Measurements from ENCODE around the gene CDK1. TPM values are rescaled to one million over a fixed set of nuclear protein-coding genes. Genes with fewer than 3 reads are reported as not detected.
"Not testable (repeated sequence)": the region's sequence is repeated elsewhere in the genome, so short reads cannot be mapped to it uniquely, and the experiment has no call there.

CDK1 gene
- total RNA-seq, 1 experiment from 2014 or later: 98.9 TPM

DNA sequence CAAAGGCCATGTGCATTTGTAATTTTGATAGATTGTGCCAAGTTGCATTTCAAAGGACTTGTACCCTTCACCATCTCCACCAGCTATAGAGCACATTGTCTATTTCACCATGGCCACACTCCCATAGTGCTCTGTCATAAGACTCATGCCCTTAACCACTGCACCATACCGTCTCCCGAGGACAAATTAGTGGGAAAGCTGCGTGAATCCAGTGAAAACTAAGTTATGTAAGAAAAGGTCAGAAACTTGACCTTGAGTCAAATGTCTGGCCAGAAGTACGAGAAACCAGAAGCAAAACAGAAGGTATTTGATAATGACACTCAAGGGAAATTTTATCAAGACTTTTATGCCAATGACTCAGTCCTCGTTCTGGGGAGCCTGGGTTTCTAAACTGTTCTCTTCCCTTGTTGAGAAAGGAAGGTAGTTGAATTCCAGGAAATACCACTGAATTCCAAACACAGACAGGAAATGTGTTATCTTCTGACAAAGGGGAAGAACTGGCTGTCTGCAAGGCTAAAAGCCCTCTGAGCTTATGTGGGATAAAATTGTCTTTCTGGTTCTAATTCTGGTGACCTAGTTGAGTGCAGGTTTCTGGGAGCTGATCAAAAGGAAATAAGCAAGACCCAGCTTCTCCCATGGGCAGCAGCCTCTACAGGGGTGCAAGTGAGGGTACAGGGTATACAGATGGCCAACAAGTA is 49.7 kb downstream of the CDK1 start (continued):
- TF ChIP-seq ZNF121 (CRISPR knock-in tag; IDR thresholded peaks at IDR 0.05): no peak
- TF ChIP-seq SOX15 (CRISPR knock-in tag; IDR thresholded peaks at IDR 0.05): no peak
- no peak for TF ChIP-seq CREB1 (CRISPR knock-in tag; IDR thresholded peaks at IDR 0.05)
- no peak for TF ChIP-seq GRHL2 (CRISPR knock-in tag; IDR thresholded peaks at IDR 0.05; ENCODE audit: insufficient replicate concordance, severe bottlenecking)
- TF ChIP-seq, protein P1, sequence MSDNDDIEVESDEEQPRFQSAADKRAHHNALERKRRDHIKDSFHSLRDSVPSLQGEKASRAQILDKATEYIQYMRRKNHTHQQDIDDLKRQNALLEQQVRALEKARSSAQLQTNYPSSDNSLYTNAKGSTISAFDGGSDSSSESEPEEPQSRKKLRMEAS (CRISPR knock-in tag; IDR thresholded peaks at IDR 0.05): no peak

DNA sequence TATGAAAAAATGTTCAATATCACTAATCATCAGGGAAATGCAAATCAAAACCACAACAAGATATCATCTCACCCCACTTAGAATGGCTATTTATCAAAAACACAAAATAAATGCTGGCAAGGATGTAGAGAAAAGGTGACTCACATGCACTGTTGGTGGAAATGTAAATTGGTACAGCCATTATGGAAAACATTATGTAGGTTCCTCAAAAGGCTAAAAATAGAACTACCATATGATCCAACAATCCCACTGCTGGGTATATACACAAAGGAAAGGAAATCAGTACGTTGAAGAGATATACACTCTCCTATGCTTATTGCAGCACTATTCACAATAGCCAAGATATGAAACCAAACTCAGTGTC is 50.2 kb downstream of the CDK1 start:
- TF ChIP-seq JAZF1 (CRISPR knock-in tag; IDR thresholded peaks at IDR 0.05) (no peak), ZNF219 (CRISPR knock-in tag; IDR thresholded peaks at IDR 0.05; ENCODE audit: borderline replicate concordance) (no peak), RORB (CRISPR knock-in tag; IDR thresholded peaks at IDR 0.05) (no peak), ESRRA (CRISPR knock-in tag; IDR thresholded peaks at IDR 0.05; ENCODE audit: borderline replicate concordance) (no peak), GRHL2 (CRISPR knock-in tag; IDR thresholded peaks at IDR 0.05; ENCODE audit: insufficient replicate concordance, severe bottlenecking) (no peak), ATF1 (CRISPR knock-in tag; IDR thresholded peaks at IDR 0.05) (no peak)
- TF ChIP-seq, protein P2, sequence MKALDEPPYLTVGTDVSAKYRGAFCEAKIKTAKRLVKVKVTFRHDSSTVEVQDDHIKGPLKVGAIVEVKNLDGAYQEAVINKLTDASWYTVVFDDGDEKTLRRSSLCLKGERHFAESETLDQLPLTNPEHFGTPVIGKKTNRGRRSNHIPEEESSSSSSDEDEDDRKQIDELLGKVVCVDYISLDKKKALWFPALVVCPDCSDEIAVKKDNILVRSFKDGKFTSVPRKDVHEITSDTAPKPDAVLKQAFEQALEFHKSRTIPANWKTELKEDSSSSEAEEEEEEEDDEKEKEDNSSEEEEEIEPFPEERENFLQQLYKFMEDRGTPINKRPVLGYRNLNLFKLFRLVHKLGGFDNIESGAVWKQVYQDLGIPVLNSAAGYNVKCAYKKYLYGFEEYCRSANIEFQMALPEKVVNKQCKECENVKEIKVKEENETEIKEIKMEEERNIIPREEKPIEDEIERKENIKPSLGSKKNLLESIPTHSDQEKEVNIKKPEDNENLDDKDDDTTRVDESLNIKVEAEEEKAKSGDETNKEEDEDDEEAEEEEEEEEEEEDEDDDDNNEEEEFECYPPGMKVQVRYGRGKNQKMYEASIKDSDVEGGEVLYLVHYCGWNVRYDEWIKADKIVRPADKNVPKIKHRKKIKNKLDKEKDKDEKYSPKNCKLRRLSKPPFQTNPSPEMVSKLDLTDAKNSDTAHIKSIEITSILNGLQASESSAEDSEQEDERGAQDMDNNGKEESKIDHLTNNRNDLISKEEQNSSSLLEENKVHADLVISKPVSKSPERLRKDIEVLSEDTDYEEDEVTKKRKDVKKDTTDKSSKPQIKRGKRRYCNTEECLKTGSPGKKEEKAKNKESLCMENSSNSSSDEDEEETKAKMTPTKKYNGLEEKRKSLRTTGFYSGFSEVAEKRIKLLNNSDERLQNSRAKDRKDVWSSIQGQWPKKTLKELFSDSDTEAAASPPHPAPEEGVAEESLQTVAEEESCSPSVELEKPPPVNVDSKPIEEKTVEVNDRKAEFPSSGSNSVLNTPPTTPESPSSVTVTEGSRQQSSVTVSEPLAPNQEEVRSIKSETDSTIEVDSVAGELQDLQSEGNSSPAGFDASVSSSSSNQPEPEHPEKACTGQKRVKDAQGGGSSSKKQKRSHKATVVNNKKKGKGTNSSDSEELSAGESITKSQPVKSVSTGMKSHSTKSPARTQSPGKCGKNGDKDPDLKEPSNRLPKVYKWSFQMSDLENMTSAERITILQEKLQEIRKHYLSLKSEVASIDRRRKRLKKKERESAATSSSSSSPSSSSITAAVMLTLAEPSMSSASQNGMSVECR (CRISPR knock-in tag; IDR thresholded peaks at IDR 0.05; ENCODE audit: borderline replicate concordance): no peak
- TF ChIP-seq, protein P3, sequence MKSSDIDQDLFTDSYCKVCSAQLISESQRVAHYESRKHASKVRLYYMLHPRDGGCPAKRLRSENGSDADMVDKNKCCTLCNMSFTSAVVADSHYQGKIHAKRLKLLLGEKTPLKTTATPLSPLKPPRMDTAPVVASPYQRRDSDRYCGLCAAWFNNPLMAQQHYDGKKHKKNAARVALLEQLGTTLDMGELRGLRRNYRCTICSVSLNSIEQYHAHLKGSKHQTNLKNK (CRISPR knock-in tag; IDR thresholded peaks at IDR 0.05): no peak
- TF ChIP-seq, protein P4, sequence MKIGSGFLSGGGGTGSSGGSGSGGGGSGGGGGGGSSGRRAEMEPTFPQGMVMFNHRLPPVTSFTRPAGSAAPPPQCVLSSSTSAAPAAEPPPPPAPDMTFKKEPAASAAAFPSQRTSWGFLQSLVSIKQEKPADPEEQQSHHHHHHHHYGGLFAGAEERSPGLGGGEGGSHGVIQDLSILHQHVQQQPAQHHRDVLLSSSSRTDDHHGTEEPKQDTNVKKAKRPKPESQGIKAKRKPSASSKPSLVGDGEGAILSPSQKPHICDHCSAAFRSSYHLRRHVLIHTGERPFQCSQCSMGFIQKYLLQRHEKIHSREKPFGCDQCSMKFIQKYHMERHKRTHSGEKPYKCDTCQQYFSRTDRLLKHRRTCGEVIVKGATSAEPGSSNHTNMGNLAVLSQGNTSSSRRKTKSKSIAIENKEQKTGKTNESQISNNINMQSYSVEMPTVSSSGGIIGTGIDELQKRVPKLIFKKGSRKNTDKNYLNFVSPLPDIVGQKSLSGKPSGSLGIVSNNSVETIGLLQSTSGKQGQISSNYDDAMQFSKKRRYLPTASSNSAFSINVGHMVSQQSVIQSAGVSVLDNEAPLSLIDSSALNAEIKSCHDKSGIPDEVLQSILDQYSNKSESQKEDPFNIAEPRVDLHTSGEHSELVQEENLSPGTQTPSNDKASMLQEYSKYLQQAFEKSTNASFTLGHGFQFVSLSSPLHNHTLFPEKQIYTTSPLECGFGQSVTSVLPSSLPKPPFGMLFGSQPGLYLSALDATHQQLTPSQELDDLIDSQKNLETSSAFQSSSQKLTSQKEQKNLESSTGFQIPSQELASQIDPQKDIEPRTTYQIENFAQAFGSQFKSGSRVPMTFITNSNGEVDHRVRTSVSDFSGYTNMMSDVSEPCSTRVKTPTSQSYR (CRISPR knock-in tag; IDR thresholded peaks at IDR 0.05): no peak
- TF ChIP-seq, protein P5, sequence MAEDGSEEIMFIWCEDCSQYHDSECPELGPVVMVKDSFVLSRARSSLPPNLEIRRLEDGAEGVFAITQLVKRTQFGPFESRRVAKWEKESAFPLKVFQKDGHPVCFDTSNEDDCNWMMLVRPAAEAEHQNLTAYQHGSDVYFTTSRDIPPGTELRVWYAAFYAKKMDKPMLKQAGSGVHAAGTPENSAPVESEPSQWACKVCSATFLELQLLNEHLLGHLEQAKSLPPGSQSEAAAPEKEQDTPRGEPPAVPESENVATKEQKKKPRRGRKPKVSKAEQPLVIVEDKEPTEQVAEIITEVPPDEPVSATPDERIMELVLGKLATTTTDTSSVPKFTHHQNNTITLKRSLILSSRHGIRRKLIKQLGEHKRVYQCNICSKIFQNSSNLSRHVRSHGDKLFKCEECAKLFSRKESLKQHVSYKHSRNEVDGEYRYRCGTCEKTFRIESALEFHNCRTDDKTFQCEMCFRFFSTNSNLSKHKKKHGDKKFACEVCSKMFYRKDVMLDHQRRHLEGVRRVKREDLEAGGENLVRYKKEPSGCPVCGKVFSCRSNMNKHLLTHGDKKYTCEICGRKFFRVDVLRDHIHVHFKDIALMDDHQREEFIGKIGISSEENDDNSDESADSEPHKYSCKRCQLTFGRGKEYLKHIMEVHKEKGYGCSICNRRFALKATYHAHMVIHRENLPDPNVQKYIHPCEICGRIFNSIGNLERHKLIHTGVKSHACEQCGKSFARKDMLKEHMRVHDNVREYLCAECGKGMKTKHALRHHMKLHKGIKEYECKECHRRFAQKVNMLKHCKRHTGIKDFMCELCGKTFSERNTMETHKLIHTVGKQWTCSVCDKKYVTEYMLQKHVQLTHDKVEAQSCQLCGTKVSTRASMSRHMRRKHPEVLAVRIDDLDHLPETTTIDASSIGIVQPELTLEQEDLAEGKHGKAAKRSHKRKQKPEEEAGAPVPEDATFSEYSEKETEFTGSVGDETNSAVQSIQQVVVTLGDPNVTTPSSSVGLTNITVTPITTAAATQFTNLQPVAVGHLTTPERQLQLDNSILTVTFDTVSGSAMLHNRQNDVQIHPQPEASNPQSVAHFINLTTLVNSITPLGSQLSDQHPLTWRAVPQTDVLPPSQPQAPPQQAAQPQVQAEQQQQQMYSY (CRISPR knock-in tag; IDR thresholded peaks at IDR 0.05): no peak
- TF ChIP-seq, protein P6, sequence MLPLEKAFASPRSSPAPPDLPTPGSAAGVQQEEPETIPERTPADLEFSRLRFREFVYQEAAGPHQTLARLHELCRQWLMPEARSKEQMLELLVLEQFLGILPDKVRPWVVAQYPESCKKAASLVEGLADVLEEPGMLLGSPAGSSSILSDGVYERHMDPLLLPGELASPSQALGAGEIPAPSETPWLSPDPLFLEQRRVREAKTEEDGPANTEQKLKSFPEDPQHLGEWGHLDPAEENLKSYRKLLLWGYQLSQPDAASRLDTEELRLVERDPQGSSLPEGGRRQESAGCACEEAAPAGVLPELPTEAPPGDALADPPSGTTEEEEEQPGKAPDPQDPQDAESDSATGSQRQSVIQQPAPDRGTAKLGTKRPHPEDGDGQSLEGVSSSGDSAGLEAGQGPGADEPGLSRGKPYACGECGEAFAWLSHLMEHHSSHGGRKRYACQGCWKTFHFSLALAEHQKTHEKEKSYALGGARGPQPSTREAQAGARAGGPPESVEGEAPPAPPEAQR (CRISPR knock-in tag; IDR thresholded peaks at IDR 0.05): no peak
- H3K9me3 Mint-ChIP-seq: no peaks in the 10 kb centered on the region
- H3K36me3 Mint-ChIP-seq: no peaks in the 10 kb centered on the region
- H3K27ac Mint-ChIP-seq: peak overlapping the region; percentile 81; the same call in 1 of the 2 replicates
- ChIA-PET CTCF (no interaction called here), POLR2A (no interaction called here)
- no peaks in the 10 kb centered on the region for H3K27me3 Mint-ChIP-seq (ENCODE audit: low read depth)
- ATAC-seq (no peak), DNase-seq (ENCODE audit: low spot score) (no peak)
- H3K4me3 Mint-ChIP-seq: no peak overlapping the region
- H3K4me1 Mint-ChIP-seq: peaks cover 13% of the 10 kb centered on the region

DNA sequence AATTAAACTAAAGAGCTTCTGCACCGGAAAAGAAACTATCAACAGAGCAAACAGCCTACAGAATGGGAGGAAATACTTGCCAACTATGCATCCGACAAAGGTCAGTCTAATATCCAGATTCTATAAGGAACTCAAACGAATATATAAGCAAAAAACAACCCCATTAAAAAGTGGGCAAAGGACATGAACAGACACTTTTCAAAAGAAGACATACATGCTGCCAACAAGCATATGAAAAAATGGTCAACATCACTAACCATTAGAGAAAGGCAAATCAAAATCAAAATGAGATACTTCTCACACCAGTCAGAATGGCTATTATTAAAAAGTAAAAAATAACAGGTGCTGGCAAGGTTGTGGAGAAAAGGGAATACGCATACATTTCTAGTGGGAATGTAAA is 53.9 kb downstream of the CDK1 start:
- ATAC-seq; DNase-seq (ENCODE audit: low spot score); H3K36me3 Mint-ChIP-seq; H3K4me3 Mint-ChIP-seq; H3K27ac Mint-ChIP-seq; H3K27me3 Mint-ChIP-seq (ENCODE audit: low read depth); H3K9me3 Mint-ChIP-seq; CTCF ChIA-PET; POLR2A ChIA-PET: not testable (repeated sequence)
- H3K4me1 Mint-ChIP-seq: peaks cover 16% of the 10 kb centered on the region

Data from WTC11 (cell line).